Measurements from ENCODE around the gene WNT11. TPM values are rescaled to one million over a fixed set of nuclear protein-coding genes. Genes with fewer than 3 reads are reported as not detected.
A peak's percentile ranks its signal among the peaks of the same experiment; 100 is the strongest.

WNT11 gene
- total RNA-seq, 1 donor from 2014 or later = not detected

GRCh38 chr11:76219243-76219642 lies 12.9 kb upstream of the WNT11 start:
- no peak for DNase-seq (ENCODE audit: low read depth in 2 of 2)

DNA sequence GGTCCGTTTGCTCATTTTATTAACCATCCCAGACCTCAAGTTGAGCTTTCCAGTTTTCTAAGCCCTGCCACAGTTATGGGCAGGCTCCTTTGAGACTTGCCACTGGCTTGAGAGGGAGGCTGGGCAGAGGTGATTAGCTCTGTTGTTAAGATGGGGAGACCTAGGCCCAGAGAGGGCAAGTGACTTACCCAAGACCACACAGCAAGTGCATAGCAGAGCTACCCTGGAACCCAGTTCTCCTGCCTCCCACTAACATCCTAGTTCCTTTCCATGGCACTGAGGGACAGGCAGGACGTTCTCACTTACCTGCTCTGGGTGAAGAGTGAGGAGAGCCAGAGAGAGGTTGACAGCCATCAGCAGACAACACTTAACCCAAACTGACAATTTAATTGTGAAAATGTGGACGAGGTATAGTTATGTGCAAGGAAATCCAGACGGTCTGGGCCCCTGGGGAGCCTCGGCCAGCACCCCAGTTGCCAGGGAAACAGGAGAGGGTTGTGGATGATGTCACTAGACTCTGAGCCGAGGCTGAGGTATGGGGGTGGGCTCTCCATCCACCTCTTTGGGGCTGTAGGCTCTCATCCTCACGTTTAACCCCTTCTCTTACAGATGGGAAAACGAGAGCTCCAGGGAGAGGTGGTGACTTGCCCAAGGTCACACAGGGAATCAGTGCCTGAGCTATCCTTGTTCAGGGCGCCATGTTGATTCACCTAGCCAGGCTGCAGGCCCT lies 12.3 kb upstream of the WNT11 start:
- no peak for DNase-seq (ENCODE audit: low read depth in 2 of 2)

DNA sequence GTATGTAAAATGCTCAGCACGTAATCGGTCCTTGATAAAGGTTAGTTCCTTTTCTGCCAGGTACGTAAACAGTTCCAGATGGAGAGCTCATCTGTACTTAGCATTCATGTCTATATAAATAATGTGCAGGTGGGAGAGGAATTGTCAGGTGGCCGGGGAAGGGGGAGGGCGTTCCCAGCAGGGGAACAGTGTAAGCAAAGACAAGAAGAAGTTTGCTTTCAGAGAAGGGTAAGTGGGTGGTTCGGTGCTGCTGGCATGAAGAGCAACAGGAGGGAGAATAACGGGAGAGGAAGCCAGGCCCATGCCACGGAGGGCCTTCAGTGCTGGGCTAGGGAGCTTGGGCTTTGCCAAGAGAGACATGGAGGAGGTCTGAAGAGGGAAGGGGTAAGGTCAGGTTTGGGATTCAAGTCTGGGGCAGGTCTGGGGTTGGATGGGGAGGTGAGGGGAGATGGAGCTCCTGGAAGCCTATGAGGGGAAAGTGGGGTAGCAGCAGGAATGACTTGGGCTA lies 11.4 kb upstream of the WNT11 start:
- DNase-seq (ENCODE audit: low read depth in 2 of 2) = no peak

DNA sequence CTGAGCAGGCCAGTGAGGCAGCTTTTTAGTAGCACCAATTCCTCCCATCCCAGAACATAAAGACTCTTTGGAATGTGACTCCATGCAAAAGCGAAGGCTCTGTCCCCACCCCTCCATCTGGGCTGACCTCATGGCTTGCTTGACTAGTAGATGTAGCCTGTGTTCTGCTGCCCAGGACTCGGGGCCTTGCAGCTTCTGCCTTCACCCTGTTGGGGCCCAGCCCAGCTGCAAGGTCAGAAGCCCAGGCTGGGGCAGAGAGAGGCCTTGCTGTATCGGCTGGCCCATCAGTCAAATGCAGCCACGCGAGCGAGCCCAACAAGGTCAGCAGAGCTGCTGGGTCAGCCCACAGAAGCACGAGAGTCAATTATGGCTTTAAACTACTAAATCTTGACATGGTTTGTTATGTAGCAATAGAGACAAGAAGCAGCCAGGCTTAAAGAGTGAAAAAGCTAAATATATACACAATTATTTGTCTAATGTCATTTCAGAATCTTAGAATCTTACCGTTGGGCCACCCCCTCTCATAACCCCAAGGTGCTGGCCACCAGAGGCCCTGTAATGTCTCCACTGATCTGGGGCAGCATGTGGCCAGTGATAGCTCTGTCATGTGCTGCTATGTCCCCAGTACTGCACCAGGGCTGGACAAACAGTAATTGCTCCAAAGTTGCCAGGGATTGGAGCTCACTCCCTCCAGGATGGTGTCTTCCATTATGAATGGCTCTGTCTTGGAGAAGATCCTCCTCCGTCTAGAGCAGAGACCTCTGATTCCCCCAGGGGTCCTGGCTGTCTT lies 10.4 kb upstream of the WNT11 start:
- no peak for DNase-seq (ENCODE audit: low read depth in 2 of 2)

DNA sequence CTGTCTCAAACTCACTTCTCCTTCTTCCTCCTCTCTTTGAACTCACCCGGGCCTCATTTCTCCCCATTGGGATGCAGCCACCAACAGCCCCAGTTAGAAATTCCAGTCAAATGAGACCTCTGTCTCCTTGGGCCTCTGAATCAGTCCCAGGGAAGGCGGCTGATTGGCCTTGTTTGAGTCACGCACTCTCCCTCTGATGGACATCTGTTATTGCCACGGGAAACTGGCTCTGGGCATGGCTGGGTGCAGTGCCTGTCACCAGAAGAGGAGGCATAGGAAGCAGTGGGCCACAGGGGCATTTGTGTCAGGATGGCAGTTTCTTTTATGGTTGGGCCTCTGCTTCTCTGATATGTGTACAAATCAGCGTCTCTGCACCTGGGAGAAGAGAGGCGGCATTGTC lies 9.6 kb upstream of the WNT11 start:
- DNase-seq (ENCODE audit: low read depth in 2 of 2) = no peak

DNA sequence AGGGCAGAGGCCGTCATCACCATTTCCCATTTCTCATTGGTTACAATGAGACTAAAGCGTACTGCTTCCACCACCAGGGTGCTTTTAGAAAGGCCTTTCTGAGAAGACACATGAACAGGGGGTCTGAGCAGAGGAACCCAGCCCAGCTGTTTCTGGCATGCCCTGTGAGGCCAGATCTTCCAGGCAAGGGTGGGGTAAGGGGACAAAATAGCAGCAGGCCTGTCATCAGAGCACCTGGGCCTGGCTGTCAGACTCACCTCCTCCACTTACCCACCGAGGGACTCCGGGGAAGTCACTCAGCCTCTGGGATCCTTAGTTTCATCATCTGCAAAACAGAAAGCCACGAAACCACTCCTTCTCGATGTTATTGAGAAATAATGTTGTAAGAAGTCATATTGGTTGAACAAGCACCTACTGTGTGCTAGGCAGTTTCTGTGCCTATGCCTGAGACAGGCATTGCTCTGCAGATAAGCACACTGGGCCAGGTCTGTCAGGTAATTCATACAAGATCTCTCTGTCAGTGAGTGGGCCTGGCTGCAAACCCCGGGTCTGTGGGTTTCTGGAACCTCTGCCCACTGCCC lies 8.8 kb upstream of the WNT11 start:
- no peak for DNase-seq (ENCODE audit: low read depth in 2 of 2)

GRCh38 chr11:76214186-76214585 lies 7.9 kb upstream of the WNT11 start:
- no peak for DNase-seq (ENCODE audit: low read depth in 2 of 2)

DNA sequence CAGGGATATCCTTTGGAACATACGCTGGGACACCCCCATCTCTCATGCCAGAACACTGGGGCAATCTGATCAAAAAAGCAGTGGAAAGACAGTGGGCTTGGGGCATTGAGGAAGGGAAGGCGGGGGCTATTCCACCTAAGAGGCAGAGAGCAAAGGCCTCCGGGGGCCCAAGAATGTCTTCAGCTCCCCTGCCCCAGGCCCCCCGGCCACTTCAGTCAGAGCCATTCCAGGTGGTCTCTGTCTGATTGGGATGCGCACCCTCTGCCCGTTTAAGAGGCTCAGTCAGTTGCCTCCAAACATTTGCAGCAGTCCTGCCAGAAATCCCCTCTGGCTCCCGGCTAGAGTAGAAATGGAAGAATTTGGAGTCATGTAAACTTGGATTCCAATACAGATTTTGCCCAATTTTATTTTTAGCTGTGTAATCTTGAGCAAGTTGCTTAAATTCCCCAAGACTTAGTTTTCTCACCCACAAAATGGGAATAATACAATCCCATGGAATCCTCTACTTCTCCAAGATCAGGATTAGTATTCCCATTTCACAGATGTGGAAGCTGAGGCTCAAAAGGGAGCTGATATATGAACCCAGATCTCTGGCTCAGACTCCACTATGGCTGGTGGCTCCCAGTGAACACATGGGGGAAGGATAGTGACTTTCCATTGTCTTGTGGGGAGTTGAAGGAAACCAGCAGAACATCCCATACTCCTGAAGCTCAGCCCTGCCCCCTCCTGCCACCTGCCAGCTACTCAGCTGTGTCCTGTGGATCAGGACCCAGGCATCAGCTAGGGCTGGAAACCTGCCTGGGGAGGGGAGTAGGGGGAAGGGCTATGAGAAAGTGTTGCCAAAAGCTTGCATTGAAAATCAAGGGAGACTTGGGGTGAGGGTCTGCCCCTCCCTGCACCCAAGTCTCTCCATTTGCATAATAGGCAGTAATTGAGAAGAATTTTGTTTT lies 6.1 kb upstream of the WNT11 start:
- no peak for DNase-seq (ENCODE audit: low read depth in 2 of 2)

- no peak for DNase-seq (ENCODE audit: low read depth in 2 of 2)
Measured at GRCh38 chr11:76210931-76211851, 4.9 kb upstream of the WNT11 start.

GRCh38 chr11:76209973-76210930 lies 4.0 kb upstream of the WNT11 start:
- peak; percentile 38 to 84 for DNase-seq (ENCODE audit: low read depth in 2 of 2)

GRCh38 chr11:76209375-76209972 lies 3.2 kb upstream of the WNT11 start:
- no peak for DNase-seq (ENCODE audit: low read depth in 2 of 2)

GRCh38 chr11:76208438-76209374 lies 2.4 kb upstream of the WNT11 start:
- DNase-seq (ENCODE audit: low read depth in 2 of 2) = peak; percentile 5 to 41

DNA sequence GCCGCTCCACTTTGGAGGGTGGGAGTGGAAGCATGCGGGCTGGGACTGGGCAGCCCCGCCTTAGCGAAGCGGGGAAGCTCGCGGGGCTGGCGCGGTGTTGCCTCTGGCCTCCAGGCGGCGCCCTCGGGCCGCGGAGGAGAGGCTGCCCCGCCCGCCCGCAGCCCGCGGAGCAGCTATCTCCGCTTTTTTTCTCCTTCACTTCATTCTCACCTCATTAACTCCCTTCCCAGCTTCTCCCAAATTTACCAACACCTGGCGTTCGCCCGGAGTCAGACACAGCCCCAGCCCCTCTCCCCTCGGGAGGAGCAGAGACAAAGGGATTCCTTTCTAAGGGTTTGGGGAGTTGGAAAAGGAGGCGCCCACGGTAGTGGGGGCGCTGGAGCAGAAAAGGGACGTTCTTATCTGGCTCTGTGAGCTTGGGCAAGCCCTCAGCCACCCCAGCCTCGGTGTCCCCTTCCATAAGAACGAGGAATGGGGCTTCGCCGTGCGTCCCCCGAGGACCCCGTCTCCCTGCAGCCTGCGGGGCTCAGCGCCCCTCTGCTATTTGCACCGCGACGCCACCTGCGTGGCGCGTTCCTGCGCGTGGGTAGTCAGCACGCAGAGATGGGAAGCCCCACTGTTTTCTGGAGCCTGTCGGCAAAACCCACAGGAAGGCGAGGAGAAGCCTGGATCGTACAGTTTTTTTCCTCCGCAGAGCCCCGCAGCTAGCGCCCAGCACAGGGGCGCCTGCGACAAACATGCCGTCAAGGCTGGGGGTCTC lies 1.5 kb upstream of the WNT11 start:
- peak; percentile 25 to 76 for DNase-seq (ENCODE audit: low read depth in 2 of 2)

- no peak for DNase-seq (ENCODE audit: low read depth in 2 of 2)
Measured at GRCh38 chr11:76206077-76206326, 300 bp downstream of the WNT11 start.

DNA sequence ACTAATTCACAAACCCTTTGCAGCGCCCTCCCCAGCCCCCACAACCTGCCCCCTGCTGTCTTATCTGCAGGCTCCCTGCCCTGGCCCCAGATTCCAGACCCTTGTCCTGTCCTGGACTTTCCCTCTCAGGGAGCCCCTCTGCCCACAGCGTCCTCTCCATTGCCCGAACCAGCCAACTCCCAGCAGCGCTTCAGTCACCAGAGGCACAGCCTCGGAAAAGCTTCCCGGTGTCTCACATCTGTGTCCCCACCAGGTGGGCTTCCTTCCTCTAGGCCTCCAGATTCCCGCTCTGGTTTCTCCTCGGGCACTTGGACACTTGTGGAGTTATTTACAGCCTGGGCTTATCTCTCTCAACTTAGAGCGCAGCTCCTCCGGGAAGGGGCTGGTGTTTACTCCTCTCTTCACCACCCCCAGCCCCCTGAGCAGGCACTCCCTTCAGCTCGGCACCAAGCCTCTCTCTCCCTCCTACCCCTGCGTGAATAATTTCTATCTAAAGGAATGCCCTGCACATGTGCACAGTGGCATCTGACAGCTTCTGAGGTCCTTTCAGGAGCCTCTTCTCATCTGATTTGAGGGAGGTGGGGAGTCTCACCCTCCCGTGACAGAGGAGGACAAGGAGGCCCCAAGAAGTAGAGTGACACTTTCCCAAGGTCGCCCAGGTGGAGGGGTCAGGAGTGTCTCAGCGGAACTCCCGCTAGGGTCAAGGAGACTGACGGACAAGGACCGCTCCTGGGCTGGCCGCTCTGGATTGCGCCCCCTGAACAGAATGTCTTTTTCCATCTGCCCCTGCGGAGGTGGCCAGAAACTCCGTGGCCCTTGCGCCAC lies 838 bp downstream of the WNT11 start:
- no peak for DNase-seq (ENCODE audit: low read depth in 2 of 2)

- DNase-seq (ENCODE audit: low read depth in 2 of 2) = no peak
Measured at GRCh38 chr11:76203937-76204336, 2.4 kb downstream of the WNT11 start.

Data from dermis microvascular lymphatic vessel endothelial cell (primary cell).